Breast epithelium (tissue), 4 donors: ENCODE data around the gene SLC12A5. TPM values are rescaled to one million over a fixed set of nuclear protein-coding genes. Genes with fewer than 3 reads are reported as not detected.

Experiments used
- DNase-seq, 2 donors: peaks; one replicate each; pipeline ENCODE4 v3.0.0-alpha.2; 2019; ENCODE audit warnings: low spot score in 2 of 2
- H3K27ac ChIP-seq, 2 donors: fragments of 200-600 bp; sonication (generic) in 1 of 2; one replicate each; pipeline ENCODE4 v1.5.1; 2016 to 2019; ENCODE audit warnings: mild to moderate bottlenecking in 1 of 2
- H3K27me3 ChIP-seq, 2 donors: fragments of 200-600 bp; sonication (generic) in 1 of 2; one replicate each; pipeline versions ENCODE4 v1.5.1 to v1.6.0; 2017 to 2019; ENCODE audit warnings: control low read depth in 1 of 2, mild to moderate bottlenecking in 1 of 2
- H3K36me3 ChIP-seq: fragments of 200-600 bp; one replicate; pipeline ENCODE4 v1.5.1; 2019
- H3K4me1 ChIP-seq, 2 donors: fragments of 200-600 bp; sonication (generic); one replicate each; pipeline ENCODE4 v1.5.1; 2016 to 2019; ENCODE audit warnings: control low read depth in 1 of 2
- H3K4me3 ChIP-seq, 3 donors: fragments of 200-600 bp; sonication (generic); 1 replicate in 2 of 3; 2 replicates in 1 of 3; pipeline ENCODE4 v1.5.1; 2016 to 2019; ENCODE audit warnings: mild to moderate bottlenecking in 3 of 3, moderate library complexity in 2 of 3
- H3K9me3 ChIP-seq, 2 donors: fragments of 200-600 bp; sonication (generic) in 1 of 2; one replicate each; pipeline ENCODE4 v1.5.1; 2016 to 2019; ENCODE audit warnings: control low read depth in 1 of 2
- CTCF ChIP-seq, 3 donors: fragments of 450-650 bp; IDR thresholded peaks; one replicate each; pipeline ENCODE4 v1.5.1; 2016 to 2017; ENCODE audit warnings: antibody characterized with exemption in 3 of 3, mild to moderate bottlenecking in 3 of 3, moderate library complexity in 3 of 3
- POLR2A ChIP-seq: fragments of 450-650 bp; IDR thresholded peaks from one replicate; pipeline ENCODE4 v1.6.1; 2016; ENCODE audit warnings: antibody characterized with exemption, mild to moderate bottlenecking, moderate library complexity
- POLR2AphosphoS5 ChIP-seq, 3 donors: sonication (generic); formaldehyde crosslinking; IDR thresholded peaks; one replicate each; pipeline ENCODE4 v1.6.1; 2017; ENCODE audit warnings: antibody characterized with exemption in 3 of 3
- intact Hi-C: fragments of 100-400 bp; cut with DNase I; formaldehyde crosslinking; loops from one replicate; pipeline ENCODE4 v1.15.1; 2023; ENCODE audit warnings: low total_unique reads
- total RNA-seq, 3 donors: library from RNA; depleted of rRNA; stranded (reverse); fragments of >200 nt; gene quantifications; one replicate each; pipeline ENCODE4 v1.1.0, GENCODE V29; 2016

SLC12A5 gene
- total RNA-seq, 3 donors from 2014 or later, result 0.33 TPM; not detected in 2

- intact Hi-C loops, result no loop called here
- Histone ChIP-seq H3K4me3 (no peak overlapping the region), H3K9me3 (no peaks in the 10 kb centered on the region), H3K4me1 (no peaks in the 10 kb centered on the region), H3K36me3 (no peaks in the 10 kb centered on the region), H3K27me3 (peaks cover 0 to 60% of the 10 kb centered on the region in 2 donors), H3K27ac (no peak overlapping the region)
- TF ChIP-seq POLR2AphosphoS5 (IDR thresholded peaks at IDR 0.05) (no peak), POLR2A (no peak), CTCF (IDR thresholded peaks at IDR 0.05) (no peak)
- DNase-seq, result no peak
Observed at GRCh38 chr20:46043556-46043955, 14.5 kb downstream of the SLC12A5 start.

DNA sequence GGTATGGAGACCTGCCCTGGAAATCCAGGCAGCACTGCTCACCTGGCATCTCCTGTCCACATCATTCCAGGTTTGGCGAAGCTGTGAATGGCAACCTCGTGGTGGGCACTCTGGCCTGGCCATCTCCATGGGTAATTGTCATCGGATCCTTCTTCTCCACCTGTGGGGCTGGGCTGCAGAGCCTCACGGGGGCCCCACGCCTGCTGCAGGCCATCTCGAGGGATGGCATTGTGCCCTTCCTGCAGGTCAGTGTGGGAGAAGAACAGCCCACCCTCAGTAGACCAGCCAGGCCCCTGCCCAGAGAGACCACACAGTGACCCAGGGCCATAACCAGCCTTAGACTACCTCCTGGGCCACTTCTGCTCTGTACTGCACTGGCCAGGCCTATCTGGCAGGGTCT, 15.9 kb downstream of the SLC12A5 start:
- no peaks in the 10 kb centered on the region for H3K9me3 ChIP-seq
- no peak overlapping the region for H3K27ac ChIP-seq
- no peaks in the 10 kb centered on the region for H3K36me3 ChIP-seq
- intact Hi-C loops, result no loop called here
- DNase-seq, result no peak
- no peak overlapping the region for H3K4me3 ChIP-seq
- H3K27me3 ChIP-seq, result peaks cover 0 to 60% of the 10 kb centered on the region in 2 donors
- no peaks in the 10 kb centered on the region for H3K4me1 ChIP-seq
- no peak for TF ChIP-seq POLR2AphosphoS5 (IDR thresholded peaks at IDR 0.05)
- TF ChIP-seq CTCF (IDR thresholded peaks at IDR 0.05), result no peak
- TF ChIP-seq POLR2A, result no peak

- TF ChIP-seq CTCF (IDR thresholded peaks at IDR 0.05), result no peak
Observed at GRCh38 chr20:46046588-46047310, 17.7 kb downstream of the SLC12A5 start.

DNA sequence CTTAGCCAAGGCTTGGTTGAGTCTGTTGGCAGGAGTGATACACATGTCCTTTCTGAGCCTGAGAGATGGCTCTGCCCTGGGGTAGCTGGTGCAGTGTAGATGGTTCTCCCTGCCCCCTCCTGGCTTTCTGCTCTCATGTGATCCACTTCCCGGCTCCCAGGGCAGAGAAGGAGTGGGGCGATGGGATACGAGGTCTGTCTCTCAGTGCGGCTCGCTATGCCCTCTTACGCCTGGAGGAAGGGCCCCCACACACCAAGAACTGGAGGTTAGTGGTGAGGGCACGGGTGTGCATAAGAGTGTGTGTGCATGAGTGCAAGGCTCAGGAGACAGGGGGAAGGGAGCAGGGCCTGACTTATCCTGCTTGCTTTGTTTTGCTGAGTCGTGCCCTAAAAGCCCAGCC, 18.8 kb downstream of the SLC12A5 start:
- no peak for DNase-seq
- H3K36me3 ChIP-seq, result no peaks in the 10 kb centered on the region
- H3K27me3 ChIP-seq, result peaks cover 0 to 42% of the 10 kb centered on the region in 2 donors
- H3K27ac ChIP-seq, result no peak overlapping the region
- intact Hi-C loops, result no loop called here
- no peak overlapping the region for H3K4me3 ChIP-seq
- no peak for TF ChIP-seq POLR2AphosphoS5 (IDR thresholded peaks at IDR 0.05)
- TF ChIP-seq CTCF (IDR thresholded peaks at IDR 0.05), result no peak
- no peak for TF ChIP-seq POLR2A
- no peaks in the 10 kb centered on the region for H3K9me3 ChIP-seq
- no peaks in the 10 kb centered on the region for H3K4me1 ChIP-seq

More at GRCh38 chr20:46046588-46047310, 17.7 kb downstream of the SLC12A5 start:
- H3K36me3 ChIP-seq, result no peaks in the 10 kb centered on the region
- intact Hi-C loops, result no loop called here
- H3K27ac ChIP-seq, result no peak overlapping the region
- no peaks in the 10 kb centered on the region for H3K4me1 ChIP-seq
- H3K4me3 ChIP-seq, result no peak overlapping the region
- no peak for DNase-seq
- H3K9me3 ChIP-seq, result no peaks in the 10 kb centered on the region
- peaks cover 0 to 50% of the 10 kb centered on the region in 2 donors for H3K27me3 ChIP-seq

GRCh38 chr20:46049190-46049589, 20.2 kb downstream of the SLC12A5 start:
- no peak overlapping the region for H3K27ac ChIP-seq
- intact Hi-C loops, result no loop called here
- H3K36me3 ChIP-seq, result no peaks in the 10 kb centered on the region
- no peak overlapping the region for H3K4me3 ChIP-seq
- TF ChIP-seq CTCF (IDR thresholded peaks at IDR 0.05) (no peak), POLR2A (no peak), POLR2AphosphoS5 (IDR thresholded peaks at IDR 0.05) (no peak)
- no peaks in the 10 kb centered on the region for H3K4me1 ChIP-seq
- no peaks in the 10 kb centered on the region for H3K9me3 ChIP-seq
- DNase-seq, result no peak
- H3K27me3 ChIP-seq, result peaks cover 0 to 33% of the 10 kb centered on the region in 2 donors
